Right lobe of liver (tissue), 6 donors: ENCODE measurements around the gene KIAA1549. TPM values are rescaled to one million over a fixed set of nuclear protein-coding genes. Genes with fewer than 3 reads are reported as not detected.

Experiments
- ATAC-seq, 4 donors: fragments of 200-7000 bp; cut with Tn5 transposase; one replicate each; pipeline ENCODE4 v1.9.1; 2020; ENCODE audit warnings: mild to moderate bottlenecking in 4 of 4, moderate library complexity in 4 of 4
- DNase-seq, 3 donors: peaks; one replicate each; pipeline ENCODE4 v3.0.0-alpha.2; 2020
- H3K27ac ChIP-seq, 3 donors: fragments of 200-600 bp; one replicate each; pipeline ENCODE4 v1.8.0; 2022
- H3K27me3 ChIP-seq, 2 donors: fragments of 200-600 bp; one replicate each; pipeline ENCODE4 v1.8.0; 2022
- H3K36me3 ChIP-seq, 4 donors: fragments of 200-600 bp; sonication (generic) in 1 of 4; one replicate each; pipeline versions ENCODE4 v1.5.1 to v1.8.0; 2017 to 2022; ENCODE audit warnings: control low read depth in 1 of 4
- H3K4me1 ChIP-seq, 4 donors: fragments of 200-600 bp; sonication (generic) in 1 of 4; one replicate each; pipeline versions ENCODE4 v1.5.1 to v1.8.0; 2017 to 2022; ENCODE audit warnings: control low read depth in 1 of 4
- H3K4me3 ChIP-seq, 3 donors: fragments of 200-600 bp; one replicate each; pipeline ENCODE4 v1.8.0; 2022
- H3K9me3 ChIP-seq, 4 donors: fragments of 200-600 bp; sonication (generic) in 1 of 4; one replicate each; pipeline versions ENCODE4 v1.5.1 to v1.8.0; 2017 to 2022; ENCODE audit warnings: control low read depth in 1 of 4
- POLR2A ChIP-seq: fragments of 450-650 bp; IDR thresholded peaks from one replicate; pipeline ENCODE4 v1.6.1; 2017; ENCODE audit warnings: antibody characterized with exemption, mild to moderate bottlenecking
- WGBS: methylation state at CpG from one replicate; pipeline ENCODE4 v1.1.6; 2018; ENCODE audit warnings: low coverage, low lambda C conversion rate; ENCODE audit not compliant: insufficient coverage; ENCODE audit errors: missing lambda C conversion rate; 5-methylcytosine and 5-hydroxymethylcytosine counted together
- intact Hi-C, 2 donors: fragments of 100-400 bp; cut with DNase I; formaldehyde crosslinking; loops; one replicate each; pipeline versions ENCODE4 v1.11.2 to v1.14.1; 2022
- total RNA-seq, 6 experiments: library from RNA; depleted of rRNA in 2 of 6; stranded (reverse); fragments of >200 nt in 2 of 6; fragmentation: NEBNext Ultra II Directional in 3 of 6; extraction: Animal tissue kit (Norgen Biotek cat#: 25700) in 3 of 6; gene quantifications; one replicate each; pipeline versions ENCODE4 v1.1.0 to v1.2.4, GENCODE V29; 2016 to 2023
- TF ChIP-seq, protein P1 (sequence below), 4 donors: fragments of 200-600 bp in 3 of 4; fragments of 450-650 bp in 1 of 4; IDR thresholded peaks; one replicate each; pipeline versions ENCODE4 v1.5.1 to v1.8.0; 2016 to 2022; ENCODE audit warnings: antibody characterized with exemption in 4 of 4, mild to moderate bottlenecking in 2 of 4
- donor health status: DM: no; HTN: yes; CAD: no.
- donor health status: DM: no; HTN: no; CAD: no.
- donor health status: DM: no; HTN: no; CAD: no.
- donor health status: DM: no; HTN: yes; CAD: no.
- donor health status: DM: no; HTN: yes; CAD: no.

The KIAA1549 gene
- total RNA-seq, 6 experiments from 2014 or later = 0.56 to 1.9 (median 0.68) TPM

- Histone ChIP-seq H3K27me3 (no peaks in the 10 kb centered on the region), H3K4me1 (no peaks in the 10 kb centered on the region), H3K36me3 (no peaks in the 10 kb centered on the region), H3K27ac (no peak overlapping the region), H3K9me3 (no peaks in the 10 kb centered on the region), H3K4me3 (no peak overlapping the region)
- no peak for TF ChIP-seq POLR2A
- TF ChIP-seq, protein P1, sequence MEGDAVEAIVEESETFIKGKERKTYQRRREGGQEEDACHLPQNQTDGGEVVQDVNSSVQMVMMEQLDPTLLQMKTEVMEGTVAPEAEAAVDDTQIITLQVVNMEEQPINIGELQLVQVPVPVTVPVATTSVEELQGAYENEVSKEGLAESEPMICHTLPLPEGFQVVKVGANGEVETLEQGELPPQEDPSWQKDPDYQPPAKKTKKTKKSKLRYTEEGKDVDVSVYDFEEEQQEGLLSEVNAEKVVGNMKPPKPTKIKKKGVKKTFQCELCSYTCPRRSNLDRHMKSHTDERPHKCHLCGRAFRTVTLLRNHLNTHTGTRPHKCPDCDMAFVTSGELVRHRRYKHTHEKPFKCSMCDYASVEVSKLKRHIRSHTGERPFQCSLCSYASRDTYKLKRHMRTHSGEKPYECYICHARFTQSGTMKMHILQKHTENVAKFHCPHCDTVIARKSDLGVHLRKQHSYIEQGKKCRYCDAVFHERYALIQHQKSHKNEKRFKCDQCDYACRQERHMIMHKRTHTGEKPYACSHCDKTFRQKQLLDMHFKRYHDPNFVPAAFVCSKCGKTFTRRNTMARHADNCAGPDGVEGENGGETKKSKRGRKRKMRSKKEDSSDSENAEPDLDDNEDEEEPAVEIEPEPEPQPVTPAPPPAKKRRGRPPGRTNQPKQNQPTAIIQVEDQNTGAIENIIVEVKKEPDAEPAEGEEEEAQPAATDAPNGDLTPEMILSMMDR (IDR thresholded peaks at IDR 0.05) = no peak
- DNase-seq = no peak
- intact Hi-C loops = no loop called here
- 92% methylated on average over 9 of the region's 10 CpGs for WGBS
- ATAC-seq = no peak
These were observed 101.8 kb downstream of the KIAA1549 start for GRCh38 chr7:138879356-138879755.

DNA sequence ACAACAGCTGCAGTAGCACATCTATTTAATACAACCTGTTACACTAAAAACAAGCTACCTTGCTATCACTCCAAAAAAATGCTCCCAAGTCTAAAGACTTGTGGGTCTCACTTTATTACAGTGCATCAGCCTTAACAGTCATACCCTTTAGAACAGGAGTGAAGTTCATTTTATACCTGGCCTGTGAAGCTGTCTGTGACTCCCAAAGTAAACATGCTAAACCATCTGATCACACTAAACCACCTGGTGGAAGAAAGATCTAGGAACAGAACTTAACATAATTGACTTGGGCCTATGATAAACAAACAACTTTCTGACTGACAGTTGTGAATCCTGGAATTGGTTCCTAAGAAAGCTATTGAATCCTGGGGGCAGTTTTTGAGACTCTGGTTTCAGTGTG, 102.3 kb downstream of the KIAA1549 start:
- no peaks in the 10 kb centered on the region for H3K4me1 ChIP-seq
- no peak overlapping the region for H3K27ac ChIP-seq
- no peak for DNase-seq
- H3K27me3 ChIP-seq = no peaks in the 10 kb centered on the region
- intact Hi-C loops = no loop called here
- H3K4me3 ChIP-seq = no peak overlapping the region
- H3K36me3 ChIP-seq = no peaks in the 10 kb centered on the region
- no peaks in the 10 kb centered on the region for H3K9me3 ChIP-seq
- ATAC-seq = peak in 1 of 4 donors; percentile 46
- TF ChIP-seq, protein P1 (IDR thresholded peaks at IDR 0.05) = no peak
- no peak for TF ChIP-seq POLR2A

GRCh38 chr7:138878051-138878450, 103.1 kb downstream of the KIAA1549 start:
- DNase-seq = no peak
- Histone ChIP-seq H3K4me3 (no peak overlapping the region), H3K27ac (no peak overlapping the region), H3K4me1 (no peaks in the 10 kb centered on the region), H3K27me3 (no peaks in the 10 kb centered on the region), H3K9me3 (no peaks in the 10 kb centered on the region), H3K36me3 (no peaks in the 10 kb centered on the region)
- ATAC-seq = no peak
- TF ChIP-seq, protein P1 (IDR thresholded peaks at IDR 0.05) = no peak
- TF ChIP-seq POLR2A = no peak
- 85% methylated on average over 2 of the region's 7 CpGs for WGBS
- intact Hi-C loops = no loop called here

DNA sequence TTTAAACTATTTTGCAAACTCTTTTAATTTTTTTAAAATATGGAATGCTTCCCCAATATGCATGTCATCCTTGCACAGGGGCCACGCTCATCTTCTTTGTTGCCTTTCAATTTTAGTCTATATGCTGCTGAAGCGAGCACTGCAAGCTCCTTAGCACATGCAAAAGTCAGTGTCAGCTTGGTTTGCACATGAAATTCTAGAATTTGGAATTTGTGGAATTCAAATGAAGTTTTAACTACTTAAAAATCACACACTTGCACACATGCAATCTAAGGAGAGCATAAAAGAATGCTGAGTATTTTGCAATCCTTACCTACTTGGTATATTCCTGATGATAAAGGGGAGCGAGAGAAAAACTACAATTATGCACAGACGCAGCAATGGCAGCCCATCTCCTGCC, 104.9 kb downstream of the KIAA1549 start:
- intact Hi-C loops = no loop called here
- ATAC-seq (no peak), DNase-seq (no peak)
- no peaks in the 10 kb centered on the region for H3K36me3 ChIP-seq
- H3K27me3 ChIP-seq = no peaks in the 10 kb centered on the region
- H3K9me3 ChIP-seq = no peaks in the 10 kb centered on the region
- H3K4me1 ChIP-seq = no peaks in the 10 kb centered on the region
- WGBS = 92% methylated on average over 4 of the region's 4 CpGs
- H3K4me3 ChIP-seq = no peak overlapping the region
- H3K27ac ChIP-seq = no peak overlapping the region
- TF ChIP-seq, protein P1 (IDR thresholded peaks at IDR 0.05) = no peak

- no peaks in the 10 kb centered on the region for H3K36me3 ChIP-seq
- peak in 2 of 4 donors; percentile 28 to 29 for ATAC-seq
- no peak overlapping the region for H3K27ac ChIP-seq
- no peaks in the 10 kb centered on the region for H3K9me3 ChIP-seq
- no peak overlapping the region for H3K4me3 ChIP-seq
- no peak for TF ChIP-seq POLR2A
- TF ChIP-seq, protein P1 (IDR thresholded peaks at IDR 0.05) = no peak
- 71% methylated on average over 6 of the region's 9 CpGs for WGBS
- no peaks in the 10 kb centered on the region for H3K4me1 ChIP-seq
- DNase-seq = no peak
- H3K27me3 ChIP-seq = no peaks in the 10 kb centered on the region
- intact Hi-C loops = no loop called here
These were observed 105.4 kb downstream of the KIAA1549 start for GRCh38 chr7:138875794-138876193.
